ENCODE data around the gene PAGE4.
A peak's percentile ranks its signal among the peaks of the same experiment; 100 is the strongest.

PAGE4 gene

DNA sequence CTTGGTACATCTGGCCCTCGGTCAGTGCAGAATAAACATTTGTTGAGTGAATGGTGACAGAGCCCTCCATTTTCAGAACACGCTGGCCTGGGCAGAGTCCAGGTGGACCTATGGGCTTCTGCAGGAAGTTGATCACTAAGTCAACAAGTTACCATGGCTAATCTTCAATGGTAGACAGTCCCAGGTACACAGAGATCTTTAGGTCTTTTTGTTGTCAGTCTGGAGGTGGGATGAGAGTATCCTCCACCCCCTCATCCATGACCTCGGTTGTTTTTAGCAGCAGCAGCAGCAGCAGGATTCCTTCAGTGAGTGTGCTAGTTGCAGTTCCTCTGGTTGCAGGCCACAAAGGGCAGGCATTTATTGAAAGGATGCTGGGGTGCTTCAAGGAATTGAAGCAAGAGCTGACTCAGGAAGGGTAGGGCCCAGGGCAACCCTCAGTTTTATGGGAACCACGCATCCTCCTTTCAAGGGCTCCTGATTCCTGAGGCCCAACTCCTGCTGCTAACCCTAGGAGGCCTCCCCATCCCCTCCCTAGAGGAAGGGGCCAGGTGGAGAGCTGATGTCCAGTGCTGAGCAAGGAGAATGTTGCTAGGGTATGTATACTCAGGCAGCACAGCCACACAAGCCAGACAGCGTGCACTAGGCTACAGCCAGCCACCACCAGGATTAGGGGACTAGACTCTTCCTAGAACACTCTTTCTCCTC, 48.4 kb downstream of the PAGE4 start:
- no peak for DNase-seq

DNA sequence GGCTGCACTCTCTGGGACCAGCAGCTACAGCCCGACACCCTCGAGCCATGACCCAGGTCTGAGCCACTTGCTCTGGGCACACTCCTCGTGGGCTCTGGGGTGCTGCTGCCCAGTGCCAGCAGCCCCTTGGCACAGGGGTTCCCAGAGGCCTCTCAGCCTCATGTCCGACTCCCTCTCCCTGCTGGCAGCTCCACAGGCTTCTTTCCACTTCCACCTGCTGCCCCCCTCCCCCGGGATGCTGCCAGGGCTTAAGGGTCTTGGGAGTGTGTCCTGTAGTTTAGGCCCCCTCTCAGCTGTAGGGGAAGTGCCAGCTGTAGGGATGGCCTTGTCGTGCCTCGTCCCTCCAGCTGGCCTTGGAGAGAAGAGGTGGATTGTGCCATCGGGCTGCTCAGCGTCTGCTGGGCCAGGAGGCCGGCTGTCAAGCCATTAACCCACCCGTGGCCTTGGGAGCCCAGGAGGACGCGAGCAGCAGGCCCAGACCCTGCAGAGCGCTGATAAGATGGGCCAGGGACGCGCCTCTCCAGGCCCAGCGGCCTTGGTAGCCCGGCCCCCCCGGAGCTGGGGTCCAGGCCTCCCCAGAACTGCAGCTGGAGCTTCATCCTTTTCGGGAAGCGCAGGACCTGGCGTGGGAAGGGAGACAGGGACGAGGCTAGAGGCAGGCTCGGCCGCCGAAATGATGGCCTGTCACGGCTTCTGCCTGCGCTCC, 49.2 kb downstream of the PAGE4 start:
- DNase-seq, result no peak

DNA sequence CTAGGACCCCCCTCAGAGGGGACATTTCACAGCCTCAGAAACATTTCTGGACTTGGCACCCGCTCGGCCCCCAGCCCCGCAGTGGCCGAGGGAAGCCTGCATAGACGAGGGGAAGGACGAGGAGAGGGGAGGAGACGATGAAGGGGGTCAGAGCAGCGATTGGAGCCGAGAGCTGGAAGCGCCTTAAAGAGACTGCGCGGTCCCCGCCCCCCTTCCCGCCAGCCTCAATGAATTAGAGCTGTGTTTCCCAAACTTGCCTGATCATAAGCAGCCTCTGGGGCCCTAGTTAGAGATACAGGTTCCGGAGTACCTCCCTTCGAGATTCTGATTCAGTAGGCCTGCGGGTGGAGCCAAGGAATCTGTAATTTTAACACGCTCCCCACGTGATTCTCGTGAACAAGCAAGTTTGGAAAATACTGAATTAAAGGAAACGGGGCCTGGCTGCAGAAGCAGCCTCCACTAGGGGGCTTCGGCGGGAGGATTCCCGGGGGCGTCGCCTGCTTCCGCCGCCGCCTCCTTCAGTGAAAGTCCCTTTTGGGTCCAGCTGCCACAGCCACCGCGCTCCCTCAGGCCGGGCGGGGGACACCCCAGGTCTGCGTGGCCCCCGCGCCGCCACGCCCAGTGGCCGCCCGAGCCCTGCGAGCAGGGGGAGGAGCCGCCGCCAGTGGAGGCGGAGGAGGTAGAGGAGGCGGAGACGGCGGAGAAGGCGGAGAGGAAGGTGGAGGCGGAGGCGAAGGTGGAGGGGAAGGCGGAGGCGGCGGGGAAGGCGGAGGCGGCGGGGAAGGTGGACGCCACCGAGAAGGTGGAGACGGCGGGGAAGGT, 49.9 kb downstream of the PAGE4 start, which contains the start of gene USP27X:
Gene USP27X, plus strand, starts transcription at position 651 of the 822 bp plus-strand sequence. CDS start 824 bp downstream, outside the sequence.
- peak; percentile 8 for DNase-seq

DNA sequence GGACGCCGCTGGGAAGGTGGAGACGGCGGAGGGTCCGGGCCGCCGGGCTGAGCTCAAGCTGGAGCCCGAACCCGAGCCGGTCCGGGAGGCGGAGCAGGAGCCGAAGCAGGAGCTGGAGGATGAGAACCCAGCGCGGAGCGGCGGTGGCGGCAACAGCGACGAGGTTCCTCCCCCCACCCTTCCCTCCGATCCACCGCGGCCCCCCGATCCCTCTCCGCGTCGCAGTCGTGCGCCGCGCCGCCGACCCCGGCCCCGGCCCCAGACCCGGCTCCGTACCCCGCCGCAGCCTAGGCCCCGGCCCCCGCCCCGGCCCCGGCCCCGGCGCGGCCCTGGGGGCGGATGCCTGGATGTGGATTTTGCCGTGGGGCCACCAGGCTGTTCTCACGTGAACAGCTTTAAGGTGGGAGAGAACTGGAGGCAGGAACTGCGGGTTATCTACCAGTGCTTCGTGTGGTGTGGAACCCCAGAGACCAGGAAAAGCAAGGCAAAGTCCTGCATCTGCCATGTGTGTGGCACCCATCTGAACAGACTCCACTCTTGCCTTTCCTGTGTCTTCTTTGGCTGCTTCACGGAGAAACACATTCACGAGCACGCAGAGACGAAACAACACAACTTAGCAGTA, 50.7 kb downstream of the PAGE4 start:
- no peak for DNase-seq

DNA sequence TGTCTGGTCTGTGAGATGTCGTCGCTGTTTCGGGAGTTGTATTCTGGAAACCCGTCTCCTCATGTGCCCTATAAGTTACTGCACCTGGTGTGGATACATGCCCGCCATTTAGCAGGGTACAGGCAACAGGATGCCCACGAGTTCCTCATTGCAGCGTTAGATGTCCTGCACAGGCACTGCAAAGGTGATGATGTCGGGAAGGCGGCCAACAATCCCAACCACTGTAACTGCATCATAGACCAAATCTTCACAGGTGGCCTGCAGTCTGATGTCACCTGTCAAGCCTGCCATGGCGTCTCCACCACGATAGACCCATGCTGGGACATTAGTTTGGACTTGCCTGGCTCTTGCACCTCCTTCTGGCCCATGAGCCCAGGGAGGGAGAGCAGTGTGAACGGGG, 51.6 kb downstream of the PAGE4 start:
- no peak for DNase-seq

Data from cortex of kidney (tissue), 1 donor.